WTC11 (cell line): Measurements from ENCODE around the gene PPP6R3.

Experiments
- NFE2L1 ChIP-seq: sonication (generic); formaldehyde crosslinking; IDR thresholded peaks from 2 replicates; pipeline ENCODE4 v1.8.1; 2023; ENCODE audit warnings: missing genetic modification reagents
- NFYB ChIP-seq: sonication (generic); formaldehyde crosslinking; conservative IDR thresholded peaks from 2 replicates; pipeline ENCODE4 v1.8.0; 2022; ENCODE audit warnings: low read depth, missing genetic modification reagents
- TP53 ChIP-seq: sonication (generic); formaldehyde crosslinking; IDR thresholded peaks from 2 replicates; pipeline ENCODE4 v1.8.1; 2023; ENCODE audit warnings: mild to moderate bottlenecking, missing genetic modification reagents
- ZNF121 ChIP-seq: sonication (generic); formaldehyde crosslinking; IDR thresholded peaks from 2 replicates; pipeline ENCODE4 v1.8.0; 2023; ENCODE audit warnings: missing genetic modification reagents
- ZNF263 ChIP-seq: sonication (generic); formaldehyde crosslinking; IDR thresholded peaks from 2 replicates; pipeline ENCODE4 v1.8.1; 2022; ENCODE audit warnings: low read depth, mild to moderate bottlenecking, moderate library complexity, missing genetic modification reagents
- ZNF423 ChIP-seq: fragments of 250-450 bp; sonication (Bioruptor Pico); IDR thresholded peaks from 2 replicates; pipeline ENCODE4 v2.1.2; 2022; ENCODE audit warnings: mild to moderate bottlenecking, moderate library complexity
- TF ChIP-seq, protein P1 (sequence below): fragments of 200-600 bp; IDR thresholded peaks from 2 replicates; pipeline ENCODE4 v1.8.0; 2022; ENCODE audit warnings: antibody characterized with exemption
- TF ChIP-seq, protein P2 (sequence below): sonication (generic); formaldehyde crosslinking; conservative IDR thresholded peaks from 2 replicates; pipeline ENCODE4 v1.8.1; 2022; ENCODE audit warnings: mild to moderate bottlenecking, missing genetic modification reagents
- TF ChIP-seq, protein P3 (sequence below): sonication (generic); formaldehyde crosslinking; IDR thresholded peaks from 2 replicates; pipeline ENCODE4 v1.8.1; 2023; ENCODE audit warnings: mild to moderate bottlenecking, missing genetic modification reagents, moderate library complexity
- TF ChIP-seq, protein P4 (sequence below): sonication (generic); formaldehyde crosslinking; IDR thresholded peaks from 2 replicates; pipeline ENCODE4 v1.8.0; 2022; ENCODE audit warnings: mild to moderate bottlenecking, missing genetic modification reagents
- TF ChIP-seq, protein P5 (sequence below): sonication (generic); formaldehyde crosslinking; IDR thresholded peaks from 2 replicates; pipeline ENCODE4 v1.8.1; 2023; ENCODE audit warnings: mild to moderate bottlenecking, missing genetic modification reagents
- TF ChIP-seq, protein P6 (sequence below): sonication (generic); formaldehyde crosslinking; IDR thresholded peaks from 2 replicates; pipeline ENCODE4 v1.8.0; 2022; ENCODE audit warnings: mild to moderate bottlenecking, missing genetic modification reagents
- TF ChIP-seq, protein P7 (sequence below): sonication (generic); formaldehyde crosslinking; IDR thresholded peaks from 2 replicates; pipeline ENCODE4 v1.8.1; 2023; ENCODE audit warnings: mild to moderate bottlenecking, missing genetic modification reagents, moderate library complexity
- TF ChIP-seq, protein P8 (sequence below): sonication (generic); formaldehyde crosslinking; IDR thresholded peaks from 2 replicates; pipeline ENCODE4 v1.8.0; 2023; ENCODE audit warnings: missing genetic modification reagents

DNA sequence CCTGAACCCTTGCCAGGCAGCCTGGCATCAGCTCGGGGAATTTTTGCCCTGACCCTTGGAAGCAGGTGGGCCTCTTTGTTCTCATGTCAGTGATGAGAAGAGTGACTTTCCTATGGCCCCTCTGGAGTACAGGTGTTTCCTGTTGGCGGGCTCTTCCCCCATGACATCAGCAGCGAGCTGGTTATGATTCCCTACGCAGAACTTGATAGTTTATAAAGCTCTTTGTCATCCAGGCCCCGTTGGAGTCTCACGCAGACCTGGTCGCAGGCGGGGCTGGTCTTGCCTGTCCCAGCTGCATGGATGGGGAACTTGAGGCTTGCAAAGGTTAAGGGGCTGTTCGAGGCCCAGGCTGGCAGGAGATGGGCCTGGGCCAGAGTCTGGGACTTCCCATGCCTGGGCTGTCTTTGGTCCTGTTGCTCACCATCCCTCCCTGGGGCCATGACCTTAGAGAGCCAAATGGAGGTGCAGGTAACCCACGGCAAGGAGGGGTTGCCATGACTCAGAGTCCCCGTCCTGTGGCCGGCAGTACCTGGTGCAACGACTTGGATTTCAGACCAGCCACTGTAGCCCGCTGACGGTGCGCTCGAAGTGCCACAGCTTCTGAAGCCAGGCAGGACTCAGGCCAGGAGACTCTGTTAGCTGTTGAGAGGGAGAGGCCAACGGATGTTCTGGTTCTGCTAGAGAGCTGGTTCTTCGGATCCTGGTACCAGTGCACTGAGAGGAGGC, 45.9 kb upstream of the PPP6R3 start:
- no peak for TF ChIP-seq NFE2L1 (CRISPR knock-in tag)
- TF ChIP-seq, protein P1, sequence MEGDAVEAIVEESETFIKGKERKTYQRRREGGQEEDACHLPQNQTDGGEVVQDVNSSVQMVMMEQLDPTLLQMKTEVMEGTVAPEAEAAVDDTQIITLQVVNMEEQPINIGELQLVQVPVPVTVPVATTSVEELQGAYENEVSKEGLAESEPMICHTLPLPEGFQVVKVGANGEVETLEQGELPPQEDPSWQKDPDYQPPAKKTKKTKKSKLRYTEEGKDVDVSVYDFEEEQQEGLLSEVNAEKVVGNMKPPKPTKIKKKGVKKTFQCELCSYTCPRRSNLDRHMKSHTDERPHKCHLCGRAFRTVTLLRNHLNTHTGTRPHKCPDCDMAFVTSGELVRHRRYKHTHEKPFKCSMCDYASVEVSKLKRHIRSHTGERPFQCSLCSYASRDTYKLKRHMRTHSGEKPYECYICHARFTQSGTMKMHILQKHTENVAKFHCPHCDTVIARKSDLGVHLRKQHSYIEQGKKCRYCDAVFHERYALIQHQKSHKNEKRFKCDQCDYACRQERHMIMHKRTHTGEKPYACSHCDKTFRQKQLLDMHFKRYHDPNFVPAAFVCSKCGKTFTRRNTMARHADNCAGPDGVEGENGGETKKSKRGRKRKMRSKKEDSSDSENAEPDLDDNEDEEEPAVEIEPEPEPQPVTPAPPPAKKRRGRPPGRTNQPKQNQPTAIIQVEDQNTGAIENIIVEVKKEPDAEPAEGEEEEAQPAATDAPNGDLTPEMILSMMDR = no peak
- TF ChIP-seq, protein P2, sequence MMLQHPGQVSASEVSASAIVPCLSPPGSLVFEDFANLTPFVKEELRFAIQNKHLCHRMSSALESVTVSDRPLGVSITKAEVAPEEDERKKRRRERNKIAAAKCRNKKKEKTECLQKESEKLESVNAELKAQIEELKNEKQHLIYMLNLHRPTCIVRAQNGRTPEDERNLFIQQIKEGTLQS (CRISPR knock-in tag) = no peak
- TF ChIP-seq, protein P3, sequence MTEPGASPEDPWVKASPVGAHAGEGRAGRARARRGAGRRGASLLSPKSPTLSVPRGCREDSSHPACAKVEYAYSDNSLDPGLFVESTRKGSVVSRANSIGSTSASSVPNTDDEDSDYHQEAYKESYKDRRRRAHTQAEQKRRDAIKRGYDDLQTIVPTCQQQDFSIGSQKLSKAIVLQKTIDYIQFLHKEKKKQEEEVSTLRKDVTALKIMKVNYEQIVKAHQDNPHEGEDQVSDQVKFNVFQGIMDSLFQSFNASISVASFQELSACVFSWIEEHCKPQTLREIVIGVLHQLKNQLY = no peak
- TF ChIP-seq, protein P4, sequence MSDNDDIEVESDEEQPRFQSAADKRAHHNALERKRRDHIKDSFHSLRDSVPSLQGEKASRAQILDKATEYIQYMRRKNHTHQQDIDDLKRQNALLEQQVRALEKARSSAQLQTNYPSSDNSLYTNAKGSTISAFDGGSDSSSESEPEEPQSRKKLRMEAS (CRISPR knock-in tag) = no peak
- no peak for TF ChIP-seq ZNF121
- no peak for TF ChIP-seq NFYB (CRISPR knock-in tag)
- no peak for TF ChIP-seq ZNF423 (CRISPR knock-in tag)
- TF ChIP-seq, protein P5, sequence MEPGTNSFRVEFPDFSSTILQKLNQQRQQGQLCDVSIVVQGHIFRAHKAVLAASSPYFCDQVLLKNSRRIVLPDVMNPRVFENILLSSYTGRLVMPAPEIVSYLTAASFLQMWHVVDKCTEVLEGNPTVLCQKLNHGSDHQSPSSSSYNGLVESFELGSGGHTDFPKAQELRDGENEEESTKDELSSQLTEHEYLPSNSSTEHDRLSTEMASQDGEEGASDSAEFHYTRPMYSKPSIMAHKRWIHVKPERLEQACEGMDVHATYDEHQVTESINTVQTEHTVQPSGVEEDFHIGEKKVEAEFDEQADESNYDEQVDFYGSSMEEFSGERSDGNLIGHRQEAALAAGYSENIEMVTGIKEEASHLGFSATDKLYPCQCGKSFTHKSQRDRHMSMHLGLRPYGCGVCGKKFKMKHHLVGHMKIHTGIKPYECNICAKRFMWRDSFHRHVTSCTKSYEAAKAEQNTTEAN (CRISPR knock-in tag) = no peak
- TF ChIP-seq, protein P6, sequence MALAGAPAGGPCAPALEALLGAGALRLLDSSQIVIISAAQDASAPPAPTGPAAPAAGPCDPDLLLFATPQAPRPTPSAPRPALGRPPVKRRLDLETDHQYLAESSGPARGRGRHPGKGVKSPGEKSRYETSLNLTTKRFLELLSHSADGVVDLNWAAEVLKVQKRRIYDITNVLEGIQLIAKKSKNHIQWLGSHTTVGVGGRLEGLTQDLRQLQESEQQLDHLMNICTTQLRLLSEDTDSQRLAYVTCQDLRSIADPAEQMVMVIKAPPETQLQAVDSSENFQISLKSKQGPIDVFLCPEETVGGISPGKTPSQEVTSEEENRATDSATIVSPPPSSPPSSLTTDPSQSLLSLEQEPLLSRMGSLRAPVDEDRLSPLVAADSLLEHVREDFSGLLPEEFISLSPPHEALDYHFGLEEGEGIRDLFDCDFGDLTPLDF (CRISPR knock-in tag) = no peak
- TF ChIP-seq, protein P7, sequence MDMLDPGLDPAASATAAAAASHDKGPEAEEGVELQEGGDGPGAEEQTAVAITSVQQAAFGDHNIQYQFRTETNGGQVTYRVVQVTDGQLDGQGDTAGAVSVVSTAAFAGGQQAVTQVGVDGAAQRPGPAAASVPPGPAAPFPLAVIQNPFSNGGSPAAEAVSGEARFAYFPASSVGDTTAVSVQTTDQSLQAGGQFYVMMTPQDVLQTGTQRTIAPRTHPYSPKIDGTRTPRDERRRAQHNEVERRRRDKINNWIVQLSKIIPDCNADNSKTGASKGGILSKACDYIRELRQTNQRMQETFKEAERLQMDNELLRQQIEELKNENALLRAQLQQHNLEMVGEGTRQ (CRISPR knock-in tag) = no peak
- TF ChIP-seq TP53 (CRISPR knock-in tag) = no peak
- TF ChIP-seq, protein P8, sequence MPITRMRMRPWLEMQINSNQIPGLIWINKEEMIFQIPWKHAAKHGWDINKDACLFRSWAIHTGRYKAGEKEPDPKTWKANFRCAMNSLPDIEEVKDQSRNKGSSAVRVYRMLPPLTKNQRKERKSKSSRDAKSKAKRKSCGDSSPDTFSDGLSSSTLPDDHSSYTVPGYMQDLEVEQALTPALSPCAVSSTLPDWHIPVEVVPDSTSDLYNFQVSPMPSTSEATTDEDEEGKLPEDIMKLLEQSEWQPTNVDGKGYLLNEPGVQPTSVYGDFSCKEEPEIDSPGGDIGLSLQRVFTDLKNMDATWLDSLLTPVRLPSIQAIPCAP (CRISPR knock-in tag) = no peak
- no peak for TF ChIP-seq ZNF263 (CRISPR knock-in tag)
